Tibial nerve (tissue), 4 donors: ENCODE results near the gene RGS9. TPM values are rescaled to one million over a fixed set of nuclear protein-coding genes. Genes with fewer than 3 reads are reported as not detected.

Experiments
- DNase-seq, 2 donors: peaks; one replicate each; pipeline ENCODE4 v3.0.0-alpha.2; 2019; ENCODE audit warnings: low spot score in 2 of 2
- H3K27ac ChIP-seq, 4 donors: fragments of 200-600 bp; sonication (generic) in 3 of 4; one replicate each; pipeline ENCODE4 v1.5.1; 2017 to 2019; ENCODE audit warnings: mild to moderate bottlenecking in 1 of 4
- H3K27me3 ChIP-seq, 2 donors: fragments of 200-600 bp; sonication (generic) in 1 of 2; one replicate each; pipeline versions ENCODE4 v1.5.1 to v1.6.0; 2017 to 2019
- H3K36me3 ChIP-seq, 3 donors: fragments of 200-600 bp; sonication (generic); one replicate each; pipeline ENCODE4 v1.5.1; 2018 to 2019
- H3K4me1 ChIP-seq, 4 donors: fragments of 200-600 bp; sonication (generic) in 3 of 4; one replicate each; pipeline ENCODE4 v1.5.1; 2017 to 2019
- H3K4me3 ChIP-seq, 4 donors: fragments of 200-600 bp; sonication (generic) in 3 of 4; one replicate each; pipeline ENCODE4 v1.5.1; 2017 to 2019; ENCODE audit warnings: mild to moderate bottlenecking in 1 of 4, moderate library complexity in 1 of 4
- H3K9me3 ChIP-seq, 4 donors: fragments of 200-600 bp; sonication (generic) in 3 of 4; one replicate each; pipeline ENCODE4 v1.5.1; 2017 to 2019
- EP300 ChIP-seq, 2 donors: sonication (generic); formaldehyde crosslinking; IDR thresholded peaks; one replicate each; pipeline ENCODE4 v1.6.1; 2017; ENCODE audit warnings: antibody characterized with exemption in 2 of 2, mild to moderate bottlenecking in 1 of 2
- POLR2A ChIP-seq, 2 donors: fragments of 450-650 bp; IDR thresholded peaks; one replicate each; pipeline ENCODE4 v1.6.1; 2017; ENCODE audit warnings: antibody characterized with exemption in 2 of 2, mild to moderate bottlenecking in 2 of 2, moderate library complexity in 2 of 2
- WGBS, 2 donors: methylation state at CpG; one replicate each; pipeline ENCODE4 v1.1.5; 2018; 5-methylcytosine and 5-hydroxymethylcytosine counted together
- total RNA-seq, 4 donors: library from RNA; depleted of rRNA; stranded (reverse); fragments of >200 nt; gene quantifications; one replicate each; pipeline ENCODE4 v1.1.0, GENCODE V29; 2016
- TF ChIP-seq, protein P1 (sequence below), 5 experiments: fragments of 200-600 bp in 3 of 5; fragments of 450-650 bp in 2 of 5; sonication (generic) in 3 of 5; IDR thresholded peaks; one replicate each; pipeline ENCODE4 v1.5.1; 2016 to 2019; ENCODE audit warnings: antibody characterized with exemption in 5 of 5, mild to moderate bottlenecking in 3 of 5, moderate library complexity in 2 of 5

RGS9 gene
- total RNA-seq, 4 donors from 2014 or later, result 10.7 to 15.3 (median 11.3) TPM

DNA sequence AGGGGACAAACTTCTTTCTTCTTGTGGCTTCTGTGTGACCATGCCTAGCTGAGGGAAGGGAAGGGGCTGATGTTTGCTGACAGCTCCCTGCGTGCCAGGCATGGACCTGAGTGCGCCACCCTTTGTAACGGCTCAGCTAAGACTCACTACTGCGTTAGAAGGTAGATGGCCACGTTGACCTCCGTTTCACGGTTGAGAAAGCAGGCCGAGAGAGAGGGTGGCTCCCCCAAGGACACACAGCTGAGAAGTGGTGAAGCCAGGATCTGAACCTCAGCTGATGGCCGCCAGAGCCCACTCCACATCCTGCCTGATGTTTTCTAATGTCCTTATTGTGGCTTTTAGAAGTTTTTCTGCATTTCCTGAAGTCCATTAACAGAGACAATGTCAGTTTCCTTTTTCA is 45.1 kb downstream of the RGS9 start:
- Histone ChIP-seq H3K9me3 (no peaks in the 10 kb centered on the region), H3K27ac (no peak overlapping the region), H3K4me3 (no peak overlapping the region), H3K27me3 (no peaks in the 10 kb centered on the region), H3K36me3 (peaks cover 0 to 16% (median 0%) of the 10 kb centered on the region in 3 donors), H3K4me1 (peaks cover 0 to 12% (median 0%) of the 10 kb centered on the region in 4 donors)
- DNase-seq, result no peak
- WGBS, 2 donors, result 86 to 93% methylated on average over 9 of the region's 9 CpGs
- no peak for TF ChIP-seq EP300 (IDR thresholded peaks at IDR 0.05)
- TF ChIP-seq POLR2A (IDR thresholded peaks at IDR 0.05), result no peak
- TF ChIP-seq, protein P1, sequence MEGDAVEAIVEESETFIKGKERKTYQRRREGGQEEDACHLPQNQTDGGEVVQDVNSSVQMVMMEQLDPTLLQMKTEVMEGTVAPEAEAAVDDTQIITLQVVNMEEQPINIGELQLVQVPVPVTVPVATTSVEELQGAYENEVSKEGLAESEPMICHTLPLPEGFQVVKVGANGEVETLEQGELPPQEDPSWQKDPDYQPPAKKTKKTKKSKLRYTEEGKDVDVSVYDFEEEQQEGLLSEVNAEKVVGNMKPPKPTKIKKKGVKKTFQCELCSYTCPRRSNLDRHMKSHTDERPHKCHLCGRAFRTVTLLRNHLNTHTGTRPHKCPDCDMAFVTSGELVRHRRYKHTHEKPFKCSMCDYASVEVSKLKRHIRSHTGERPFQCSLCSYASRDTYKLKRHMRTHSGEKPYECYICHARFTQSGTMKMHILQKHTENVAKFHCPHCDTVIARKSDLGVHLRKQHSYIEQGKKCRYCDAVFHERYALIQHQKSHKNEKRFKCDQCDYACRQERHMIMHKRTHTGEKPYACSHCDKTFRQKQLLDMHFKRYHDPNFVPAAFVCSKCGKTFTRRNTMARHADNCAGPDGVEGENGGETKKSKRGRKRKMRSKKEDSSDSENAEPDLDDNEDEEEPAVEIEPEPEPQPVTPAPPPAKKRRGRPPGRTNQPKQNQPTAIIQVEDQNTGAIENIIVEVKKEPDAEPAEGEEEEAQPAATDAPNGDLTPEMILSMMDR (IDR thresholded peaks at IDR 0.05), result no peak

DNA sequence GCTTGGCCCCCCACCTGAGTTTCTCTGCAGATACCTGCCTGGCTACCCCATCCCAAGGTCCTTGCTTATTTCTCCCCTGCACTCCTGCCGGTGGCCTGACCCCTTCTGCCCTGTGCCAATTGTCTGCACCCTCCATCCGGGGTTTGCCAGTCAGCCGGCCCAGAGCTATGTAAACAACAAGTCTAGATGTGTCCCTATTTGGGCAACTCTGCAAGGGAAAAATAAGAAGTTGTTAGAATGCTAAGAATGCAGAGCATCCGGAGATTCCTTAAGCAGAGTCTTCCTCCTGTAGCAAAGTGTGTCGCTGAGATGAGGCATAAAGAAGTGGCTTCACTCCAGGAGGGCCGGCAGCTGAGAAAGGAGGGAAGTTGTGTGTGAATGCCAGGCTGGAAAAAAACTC is 46.6 kb downstream of the RGS9 start:
- Histone ChIP-seq H3K9me3 (no peaks in the 10 kb centered on the region), H3K27me3 (no peaks in the 10 kb centered on the region), H3K27ac (no peak overlapping the region), H3K4me1 (peaks cover 0 to 12% (median 0%) of the 10 kb centered on the region in 4 donors), H3K4me3 (no peak overlapping the region), H3K36me3 (peaks cover 0 to 16% (median 0%) of the 10 kb centered on the region in 3 donors)
- TF ChIP-seq, protein P1 (IDR thresholded peaks at IDR 0.05), result no peak
- TF ChIP-seq EP300 (IDR thresholded peaks at IDR 0.05) (no peak), POLR2A (IDR thresholded peaks at IDR 0.05) (no peak)
- WGBS, 2 donors, result 18 to 28% methylated on average over 6 of the region's 6 CpGs
- DNase-seq, result no peak

DNA sequence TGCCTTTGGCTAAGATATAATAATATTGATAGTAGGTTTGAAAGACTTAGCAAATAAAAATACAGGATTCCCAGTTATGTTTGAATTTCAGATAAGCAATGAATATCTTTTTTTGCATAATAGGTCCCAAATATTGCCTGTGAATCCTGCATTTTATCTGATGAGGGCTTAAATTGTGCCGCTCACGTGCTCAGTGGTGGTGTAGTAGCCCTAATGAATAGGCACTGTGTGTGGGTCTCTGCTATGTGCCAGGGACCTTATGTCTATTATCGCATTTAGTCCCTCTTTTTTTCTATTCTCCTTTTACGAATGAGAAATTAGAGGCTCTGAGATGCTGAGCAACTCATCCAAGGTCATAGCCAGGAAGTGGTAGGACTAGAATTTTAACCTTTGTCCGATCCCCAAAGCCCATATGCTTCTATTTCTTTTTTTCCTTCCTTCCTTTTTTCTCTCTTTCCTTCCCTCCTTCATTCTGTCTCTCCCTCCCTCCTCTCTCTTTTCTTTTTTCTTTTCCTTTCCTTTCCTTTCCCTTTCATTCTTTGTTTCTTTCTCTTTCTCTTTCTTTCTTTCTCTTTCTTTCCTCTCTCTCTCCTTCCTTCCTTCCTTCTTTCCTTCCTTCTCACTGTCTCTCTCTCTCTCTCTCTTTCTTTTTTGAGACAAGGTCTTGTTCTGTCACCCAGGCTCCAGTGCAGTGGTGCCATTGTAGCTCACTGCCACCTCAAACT is 47.2 kb downstream of the RGS9 start:
- no peak overlapping the region for H3K4me3 ChIP-seq
- H3K36me3 ChIP-seq, result peaks cover 0 to 16% (median 0%) of the 10 kb centered on the region in 3 donors
- DNase-seq, result no peak
- TF ChIP-seq, protein P1 (IDR thresholded peaks at IDR 0.05), result no peak
- TF ChIP-seq POLR2A (IDR thresholded peaks at IDR 0.05) (no peak), EP300 (IDR thresholded peaks at IDR 0.05) (no peak)
- no peaks in the 10 kb centered on the region for H3K27me3 ChIP-seq
- WGBS, 2 donors, result 45 to 50% methylated on average over 5 of the region's 5 CpGs
- no peak overlapping the region for H3K27ac ChIP-seq
- H3K9me3 ChIP-seq, result no peaks in the 10 kb centered on the region
- H3K4me1 ChIP-seq, result peaks cover 0 to 9% (median 0%) of the 10 kb centered on the region in 4 donors

DNA sequence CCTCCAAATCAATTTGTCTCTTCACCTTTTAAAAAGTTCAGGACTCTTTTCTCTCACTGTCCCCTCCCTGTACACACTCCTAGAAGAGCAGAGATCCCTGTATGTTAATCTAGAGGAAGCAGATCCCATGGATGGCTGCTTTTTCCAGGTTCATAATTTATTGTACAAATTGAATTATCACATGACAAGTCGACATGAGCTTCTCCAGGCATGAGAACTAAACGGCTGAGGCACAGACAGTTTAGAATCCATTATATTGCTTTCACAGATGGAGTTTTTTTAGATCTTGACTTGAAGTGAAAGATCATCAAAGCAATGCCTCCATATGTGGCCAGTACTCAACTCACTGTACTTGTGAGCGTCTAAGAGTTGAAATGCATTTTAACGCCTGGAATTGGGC is 47.9 kb downstream of the RGS9 start:
- TF ChIP-seq, protein P1 (IDR thresholded peaks at IDR 0.05), result no peak
- TF ChIP-seq POLR2A (IDR thresholded peaks at IDR 0.05) (no peak), EP300 (IDR thresholded peaks at IDR 0.05) (no peak)
- H3K4me3 ChIP-seq, result no peak overlapping the region
- no peak overlapping the region for H3K27ac ChIP-seq
- peaks cover 0 to 9% (median 0%) of the 10 kb centered on the region in 4 donors for H3K4me1 ChIP-seq
- no peaks in the 10 kb centered on the region for H3K9me3 ChIP-seq
- peaks cover 0 to 12% (median 0%) of the 10 kb centered on the region in 3 donors for H3K36me3 ChIP-seq
- WGBS, 2 donors, result 61 to 75% methylated on average over 4 of the region's 4 CpGs
- no peak for DNase-seq
- no peaks in the 10 kb centered on the region for H3K27me3 ChIP-seq

DNA sequence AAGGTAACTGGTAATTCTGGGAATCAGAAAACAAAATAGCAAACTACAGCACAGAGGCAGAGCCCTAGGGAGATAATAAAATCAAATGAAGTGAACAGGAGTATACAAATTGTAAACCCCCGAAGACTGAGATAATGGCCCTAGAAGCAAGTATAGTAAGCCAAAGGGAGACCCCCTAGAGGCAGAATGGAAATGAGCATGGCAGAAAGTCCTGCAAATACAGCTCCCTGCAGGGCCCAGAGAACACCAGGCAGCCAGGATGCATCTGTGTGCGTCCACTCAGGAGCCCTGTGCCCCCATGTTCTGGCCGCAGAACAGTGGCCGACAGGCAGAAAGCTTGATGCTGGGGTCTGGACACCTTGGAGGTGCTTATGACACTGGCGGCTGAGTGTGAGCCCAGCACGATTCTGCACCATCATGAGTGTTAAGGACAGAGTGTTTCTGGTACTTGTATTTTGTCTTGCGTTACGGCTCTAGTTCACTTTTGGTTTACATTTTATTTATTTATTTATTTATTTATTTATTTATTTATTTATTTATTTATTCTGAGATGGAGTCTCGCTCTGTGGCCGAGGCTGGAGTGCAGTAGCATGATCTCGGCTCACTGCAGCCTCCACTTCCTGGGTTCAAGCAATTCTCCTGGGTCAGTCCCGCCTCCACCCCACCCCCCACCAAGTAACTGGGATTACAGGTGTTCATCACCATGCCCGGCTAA is 48.7 kb downstream of the RGS9 start:
- 86 to 87% methylated on average over 13 of the region's 13 CpGs for WGBS, 2 donors
- Histone ChIP-seq H3K36me3 (peaks cover 0 to 6% (median 0%) of the 10 kb centered on the region in 3 donors), H3K27ac (no peak overlapping the region), H3K9me3 (no peaks in the 10 kb centered on the region), H3K27me3 (no peaks in the 10 kb centered on the region), H3K4me1 (peaks cover 0 to 9% (median 0%) of the 10 kb centered on the region in 4 donors), H3K4me3 (no peak overlapping the region)
- no peak for DNase-seq
- TF ChIP-seq POLR2A (IDR thresholded peaks at IDR 0.05), result no peak
- TF ChIP-seq, protein P1 (IDR thresholded peaks at IDR 0.05), result no peak
- TF ChIP-seq EP300 (IDR thresholded peaks at IDR 0.05), result no peak
